IPS DF 4.7 (cell line): ENCODE measurements around the gene WDFY2.
"Not testable (repeated sequence)": the region's sequence is repeated elsewhere in the genome, so short reads cannot be mapped to it uniquely, and the experiment has no call there.

Experiments
- DNase-seq: peaks from one replicate; pipeline ENCODE4 v3.0.0-alpha.2; 2013; ENCODE audit warnings: low spot score; ENCODE audit errors: extremely low read depth

Gene WDFY2

DNA sequence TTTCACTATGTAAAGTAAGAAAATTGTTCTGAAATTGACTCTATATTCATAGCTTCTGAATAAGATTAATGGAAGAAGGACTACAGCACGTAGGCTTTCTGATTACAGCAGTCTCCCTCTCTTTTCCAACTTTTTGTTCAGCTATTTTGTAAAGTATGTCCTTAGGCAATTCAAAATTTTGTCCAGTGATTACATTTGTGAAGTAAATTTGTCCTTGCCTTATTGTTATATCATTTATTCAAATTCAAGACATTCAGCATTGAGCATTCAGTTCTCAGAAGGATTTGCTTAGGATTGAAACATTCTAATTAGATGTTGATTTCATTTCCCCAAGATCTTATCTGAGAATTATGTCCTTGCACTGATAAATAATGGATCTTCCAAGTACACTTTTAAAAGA lies 76.6 kb downstream of the WDFY2 start:
- DNase-seq, result no peak

DNA sequence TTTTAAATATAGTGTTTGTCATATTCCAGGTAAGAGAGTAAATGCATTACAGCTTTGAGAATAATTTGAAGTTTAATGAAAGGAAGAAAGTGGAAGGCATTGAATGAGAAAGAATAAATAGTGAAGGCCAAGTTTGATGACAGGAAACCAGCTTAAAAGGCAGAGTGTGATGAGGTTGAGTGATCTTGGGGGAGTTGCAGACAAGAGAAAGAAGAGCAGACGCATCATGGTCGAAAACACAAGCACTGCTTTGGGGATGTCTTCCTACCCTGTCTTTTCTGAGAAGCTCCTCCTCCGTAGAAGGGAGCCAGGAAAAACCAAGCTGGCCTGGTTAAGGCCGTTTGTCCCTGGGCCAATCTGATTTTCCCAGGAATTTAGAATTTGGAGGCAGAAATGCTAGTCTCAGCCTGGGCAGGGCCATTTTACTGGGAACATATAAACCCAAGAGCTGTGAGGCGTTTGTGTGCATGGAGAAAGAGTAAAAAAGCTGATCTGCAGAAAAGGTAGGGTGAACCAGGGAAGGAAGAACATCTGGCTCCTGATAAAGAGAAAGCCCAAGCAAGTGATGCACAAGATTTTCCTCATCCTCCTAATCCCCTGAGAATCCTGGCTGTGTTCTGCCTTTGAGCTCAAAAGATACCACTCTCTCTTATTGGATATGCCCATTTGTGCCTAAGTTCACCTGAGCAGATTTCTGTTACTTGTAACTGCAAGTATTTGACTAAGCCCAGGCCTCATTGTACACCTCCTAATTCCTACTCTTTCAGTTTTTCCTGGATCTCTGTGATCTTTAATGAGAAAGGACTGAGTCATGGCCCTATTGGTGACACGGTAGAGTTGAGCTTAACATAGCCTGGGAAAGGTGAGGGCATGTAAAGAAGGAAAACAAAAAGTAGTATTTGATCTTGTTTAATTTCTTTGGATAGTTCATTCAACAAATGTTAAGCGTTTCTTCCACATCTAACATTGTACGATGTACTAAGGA lies 80.0 kb downstream of the WDFY2 start:
- no peak for DNase-seq

DNA sequence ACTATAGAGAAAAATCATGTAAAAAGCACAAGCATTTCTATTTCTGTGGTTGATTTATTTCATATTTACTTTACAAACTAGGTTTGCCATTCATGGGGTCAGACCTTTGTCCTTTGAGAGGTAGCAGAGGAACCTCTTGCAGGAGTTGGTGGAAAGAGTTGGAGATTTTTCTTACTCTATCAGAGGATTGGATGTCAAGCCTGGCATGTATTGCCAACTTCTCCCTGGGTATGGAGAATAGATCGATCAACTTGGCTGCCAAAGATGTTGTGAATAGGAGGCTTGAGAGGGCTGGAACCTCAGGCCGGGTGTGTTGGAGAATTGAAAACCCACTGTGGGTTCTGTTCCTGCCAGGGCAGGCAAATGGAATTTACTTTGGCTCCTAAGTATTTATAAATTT lies 81.2 kb downstream of the WDFY2 start:
- no peak for DNase-seq

DNA sequence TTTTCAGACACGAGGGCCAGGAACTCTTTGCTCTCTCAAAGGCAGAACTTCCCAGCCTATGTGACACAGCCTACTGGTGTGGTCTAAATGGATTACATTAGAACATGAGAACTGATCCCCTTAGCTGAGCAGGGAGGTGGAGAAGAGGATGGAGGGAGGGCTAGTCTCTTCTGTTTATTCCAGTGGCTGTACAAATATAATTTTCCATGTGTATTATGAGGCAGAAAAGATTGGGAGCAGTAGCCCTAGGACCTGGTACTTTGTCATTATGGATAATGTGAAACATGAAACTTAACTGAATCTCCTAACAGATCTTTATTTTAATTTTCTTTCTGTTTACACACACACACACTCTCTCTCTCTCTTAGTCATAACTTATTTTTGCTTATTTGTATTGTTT lies 82.1 kb downstream of the WDFY2 start:
- no peak for DNase-seq

DNA sequence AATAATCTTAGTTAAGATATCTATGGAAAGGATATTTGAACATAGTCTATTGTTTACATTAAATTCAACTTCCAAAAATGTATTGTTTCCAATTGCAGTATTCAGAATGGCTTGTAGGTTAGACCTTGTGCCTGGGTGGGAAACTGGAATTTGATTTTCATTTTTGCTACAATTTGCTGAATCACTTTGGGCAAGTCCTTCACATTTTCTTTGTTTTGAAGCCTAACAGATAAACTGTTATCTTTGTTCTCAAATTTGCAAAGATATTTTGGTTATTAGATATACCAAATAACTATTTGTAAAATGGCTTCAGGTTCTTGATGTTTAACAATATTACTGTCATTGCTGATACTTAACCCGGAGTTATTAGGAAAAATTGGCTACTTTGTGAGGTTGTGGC lies 82.6 kb downstream of the WDFY2 start:
- no peak for DNase-seq

DNA sequence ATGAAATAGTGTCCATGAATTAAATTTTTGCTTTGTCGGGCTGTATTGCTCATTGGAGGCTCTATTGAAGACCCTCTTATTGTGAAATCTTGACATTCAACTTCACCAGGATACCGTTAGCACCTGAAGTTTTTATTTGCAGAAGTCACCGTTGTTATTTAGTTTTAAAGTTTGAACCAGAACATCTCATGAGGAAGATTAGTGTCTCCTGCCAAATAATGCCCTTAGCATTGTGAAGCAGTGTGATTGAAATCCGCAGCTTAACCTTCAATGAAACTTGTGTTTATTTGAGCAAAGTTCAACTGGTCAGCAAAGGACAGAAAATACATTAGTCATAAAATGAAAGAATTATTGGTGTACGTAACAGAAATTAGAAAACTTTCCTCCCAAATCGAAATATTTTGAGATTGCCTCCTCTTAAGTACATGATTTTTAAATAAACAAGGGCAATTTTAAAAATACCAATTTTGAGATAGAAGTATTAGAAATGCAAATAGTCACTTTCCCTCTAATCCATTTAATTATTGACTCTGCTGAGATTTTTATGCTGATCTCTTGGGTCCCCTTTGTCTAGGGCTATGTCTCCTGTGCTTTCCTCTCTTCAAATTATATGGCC lies 84.4 kb downstream of the WDFY2 start:
- no peak for DNase-seq

DNA sequence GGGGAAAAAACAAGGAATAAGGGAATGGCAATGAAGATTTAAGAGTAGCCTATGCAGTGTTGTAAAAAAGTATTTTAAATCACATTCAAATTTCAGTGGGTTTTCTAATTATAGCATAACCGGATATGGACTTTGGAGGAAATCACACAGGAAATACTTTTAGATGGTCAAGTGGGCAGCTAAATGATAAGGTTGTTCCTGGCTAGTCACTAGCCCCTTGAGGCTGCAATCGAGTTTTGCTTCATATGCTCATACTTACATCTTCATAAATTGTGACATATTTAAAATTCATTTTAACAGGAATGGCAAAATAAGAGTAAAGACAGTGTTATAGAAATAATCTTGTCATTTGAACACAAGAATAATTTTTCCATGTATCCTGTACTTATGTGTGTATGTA lies 88.9 kb downstream of the WDFY2 start:
- DNase-seq, result no peak

DNA sequence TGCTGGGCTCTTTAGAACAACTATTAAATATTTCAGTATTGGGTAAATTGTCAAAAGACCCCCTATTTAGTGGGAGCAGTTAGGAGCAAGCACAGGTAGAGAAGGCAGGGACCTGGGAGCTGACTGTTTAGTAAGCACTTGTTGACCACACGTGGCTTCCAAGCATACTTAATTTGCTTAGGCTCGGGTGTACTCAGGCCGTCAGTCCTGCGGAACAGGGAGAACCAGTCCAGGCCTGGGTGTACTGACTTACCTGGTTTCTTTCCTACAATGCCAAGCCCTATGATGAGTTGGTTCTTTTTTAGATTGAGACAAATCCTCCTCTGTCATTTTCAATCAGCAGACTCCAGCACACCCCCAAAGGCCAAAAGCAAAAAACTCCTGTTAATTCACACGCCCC lies 90.0 kb downstream of the WDFY2 start:
- no peak for DNase-seq

DNA sequence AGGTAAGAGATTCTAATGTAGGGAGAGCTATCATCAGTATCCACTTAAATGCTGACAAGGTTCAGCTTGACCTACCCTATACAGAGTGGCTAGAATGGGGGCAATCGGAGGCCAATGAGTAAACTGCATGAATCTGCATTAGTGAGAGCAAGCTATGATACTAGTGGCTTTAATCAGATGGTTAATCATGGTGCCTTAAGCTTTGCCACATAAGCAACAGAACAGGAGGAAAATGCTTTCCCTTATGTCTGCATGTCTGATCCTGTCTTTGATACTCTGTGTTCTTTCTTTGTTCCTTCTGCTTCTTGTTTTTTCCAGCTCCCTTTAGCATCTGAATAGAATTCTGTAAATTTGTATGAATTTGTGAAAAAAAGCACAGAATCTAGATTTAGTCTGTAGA lies 91.1 kb downstream of the WDFY2 start:
- DNase-seq, result no peak

DNA sequence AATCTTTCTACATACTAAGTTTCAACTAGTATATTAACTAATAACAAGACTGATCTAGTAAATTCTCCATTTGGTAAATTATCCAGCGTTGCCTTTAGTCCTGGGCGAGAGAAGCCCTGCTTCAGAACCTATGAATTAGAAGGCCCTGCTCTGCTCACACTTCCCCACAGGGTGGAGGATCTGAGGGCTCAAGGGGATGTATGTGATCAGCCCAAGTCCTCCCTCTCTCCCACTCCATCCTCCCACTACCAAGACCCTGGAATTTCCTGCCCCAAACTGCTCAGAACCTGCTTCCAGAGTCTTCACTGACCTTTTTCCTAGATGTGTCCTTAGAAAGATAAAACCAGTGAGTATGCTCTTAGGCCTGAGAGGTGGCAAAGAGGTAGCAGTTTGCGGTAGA lies 91.6 kb downstream of the WDFY2 start:
- DNase-seq, result no peak

DNA sequence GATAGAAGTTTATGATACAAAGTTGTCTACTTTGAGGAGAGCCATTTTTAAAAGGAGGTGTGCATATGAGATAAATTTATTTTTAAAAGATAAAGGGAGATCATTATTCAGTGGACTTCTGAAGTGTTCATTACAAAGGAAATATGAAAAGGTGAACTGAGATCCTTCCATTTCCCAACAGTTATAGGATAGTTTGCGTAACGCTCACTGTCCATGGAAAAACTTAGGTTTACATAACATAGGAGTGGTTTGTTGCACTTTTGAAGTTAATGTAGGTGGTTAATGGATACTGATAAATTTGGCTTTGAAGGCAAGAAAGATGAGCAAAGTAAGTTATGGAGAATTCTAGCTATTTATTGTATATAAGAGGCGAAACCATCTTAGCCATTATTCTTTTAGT lies 92.5 kb downstream of the WDFY2 start:
- no peak for DNase-seq

DNA sequence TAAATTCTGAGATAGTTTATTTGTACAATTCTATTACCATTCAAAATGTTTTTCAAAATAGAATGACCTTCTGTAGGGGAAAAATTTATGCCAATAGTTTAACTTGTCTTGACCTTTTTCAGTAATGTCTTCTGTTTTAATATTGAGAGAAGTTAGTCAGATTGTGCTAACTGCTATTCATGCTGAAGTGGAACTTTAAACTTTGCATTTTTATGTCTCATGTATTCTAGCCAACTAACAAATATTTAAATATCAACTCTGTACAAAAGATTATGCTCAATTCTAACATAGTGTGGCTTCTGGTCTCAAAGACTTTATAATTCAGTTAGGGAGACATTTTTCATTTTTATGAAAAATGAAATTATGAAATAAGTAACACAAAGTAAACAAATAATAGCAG lies 94.2 kb downstream of the WDFY2 start:
- no peak for DNase-seq

DNA sequence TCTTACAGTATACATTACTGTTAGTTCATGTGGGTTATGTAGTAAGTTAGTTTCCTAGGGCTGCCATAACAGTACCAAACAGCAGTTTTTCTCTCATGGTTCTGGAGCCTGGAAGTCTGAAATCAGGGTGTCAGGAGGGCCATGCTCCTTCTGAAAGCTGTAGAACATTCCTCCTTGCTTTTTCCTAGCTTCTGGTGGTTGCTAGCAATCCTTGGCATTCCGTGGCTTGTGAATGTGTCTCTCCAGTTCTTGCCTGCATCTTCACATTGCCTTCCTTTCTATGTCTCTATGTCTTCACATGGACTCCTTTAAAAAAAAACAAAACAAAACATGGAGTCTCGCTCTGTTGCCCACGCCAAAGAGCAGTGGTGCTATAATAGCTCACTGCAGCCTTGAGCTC lies 95.4 kb downstream of the WDFY2 start:
- DNase-seq, result no peak

DNA sequence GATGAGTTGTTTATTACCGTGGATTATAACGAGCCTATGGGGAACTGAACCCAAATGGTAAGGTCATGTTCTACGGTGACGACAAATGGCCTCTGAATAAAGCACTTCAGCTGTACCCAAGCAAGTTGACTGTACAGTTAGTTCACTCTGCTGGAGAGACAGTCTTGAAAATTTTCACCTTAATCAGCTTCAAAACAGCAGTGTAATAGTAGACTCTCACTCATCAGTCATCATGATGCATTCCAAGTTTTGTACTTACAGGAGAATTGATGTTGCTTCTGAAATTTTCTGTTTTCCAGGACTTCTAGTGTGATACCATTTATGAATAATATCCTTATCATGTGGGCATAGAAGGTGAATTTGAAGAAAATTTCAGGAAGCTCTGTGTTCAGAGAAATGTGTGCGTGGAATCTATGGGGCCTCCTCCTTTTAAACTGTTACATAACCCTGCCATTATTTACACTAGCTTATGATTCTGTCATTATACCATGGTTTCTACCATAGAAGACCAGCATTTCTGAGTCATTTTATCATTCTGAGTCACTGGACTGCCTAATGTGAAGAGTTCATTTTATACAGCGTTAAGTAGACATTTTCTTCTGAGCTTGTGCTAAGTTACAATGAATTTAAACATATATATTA lies 96.9 kb downstream of the WDFY2 start:
- no peak for DNase-seq

DNA sequence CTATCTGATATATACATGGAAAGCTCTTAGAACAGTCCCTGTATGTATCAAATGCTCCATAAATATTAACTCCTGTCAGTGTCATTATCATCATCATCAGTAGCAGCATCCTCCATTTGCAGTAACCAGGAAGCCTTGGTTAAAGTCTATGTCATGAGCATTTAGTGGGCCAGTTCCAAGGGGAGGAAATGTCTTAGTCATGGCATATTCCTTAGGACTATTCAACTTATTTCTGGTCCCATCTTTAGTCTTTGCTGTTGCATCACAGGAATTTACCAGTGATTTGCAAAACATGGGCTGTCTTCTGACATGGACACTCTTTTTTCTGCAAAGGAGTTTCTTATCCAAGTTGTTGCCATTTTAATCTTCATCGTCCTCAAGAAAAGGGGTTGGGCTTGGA lies 98.4 kb downstream of the WDFY2 start:
- no peak for DNase-seq

DNA sequence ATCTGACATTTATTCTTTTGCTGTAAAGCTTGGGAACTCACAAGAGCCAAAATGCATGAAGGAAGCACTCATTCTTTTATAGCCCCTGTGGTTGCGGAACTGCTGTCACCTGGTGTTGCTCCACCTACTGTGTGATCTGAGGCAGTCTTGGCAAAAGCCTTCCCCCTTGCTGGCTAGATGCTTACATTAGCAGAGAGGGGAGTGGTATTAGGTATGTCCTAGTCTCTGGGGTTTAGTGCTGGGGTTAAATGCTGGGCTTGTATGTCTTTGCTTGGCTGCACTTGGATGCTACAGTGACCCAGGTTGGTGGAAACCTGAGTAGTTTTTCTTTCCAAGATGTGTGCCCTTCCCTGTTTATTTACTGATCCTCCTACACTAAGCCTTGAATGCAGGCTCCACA lies 99.3 kb downstream of the WDFY2 start:
- no peak for DNase-seq

DNA sequence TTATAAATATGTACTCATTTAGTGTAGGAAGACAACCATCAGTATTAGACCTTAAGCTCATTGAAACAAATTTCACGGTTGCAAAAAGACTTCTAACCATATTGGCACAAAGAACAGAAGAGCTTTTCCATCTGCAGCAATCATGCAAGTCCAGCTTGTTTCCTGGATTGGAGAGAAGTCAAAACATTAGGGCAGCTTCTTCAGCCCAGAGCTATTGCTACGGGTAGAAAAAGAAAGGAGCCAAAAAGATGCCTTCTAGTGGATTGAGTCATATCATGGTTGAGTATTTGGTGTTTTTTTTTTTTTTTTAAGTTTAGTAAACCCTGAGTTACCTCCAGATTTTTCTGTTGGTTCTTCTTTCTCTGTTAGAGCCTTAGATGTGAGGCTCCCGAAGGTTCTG lies 99.8 kb downstream of the WDFY2 start:
- no peak for DNase-seq

DNA sequence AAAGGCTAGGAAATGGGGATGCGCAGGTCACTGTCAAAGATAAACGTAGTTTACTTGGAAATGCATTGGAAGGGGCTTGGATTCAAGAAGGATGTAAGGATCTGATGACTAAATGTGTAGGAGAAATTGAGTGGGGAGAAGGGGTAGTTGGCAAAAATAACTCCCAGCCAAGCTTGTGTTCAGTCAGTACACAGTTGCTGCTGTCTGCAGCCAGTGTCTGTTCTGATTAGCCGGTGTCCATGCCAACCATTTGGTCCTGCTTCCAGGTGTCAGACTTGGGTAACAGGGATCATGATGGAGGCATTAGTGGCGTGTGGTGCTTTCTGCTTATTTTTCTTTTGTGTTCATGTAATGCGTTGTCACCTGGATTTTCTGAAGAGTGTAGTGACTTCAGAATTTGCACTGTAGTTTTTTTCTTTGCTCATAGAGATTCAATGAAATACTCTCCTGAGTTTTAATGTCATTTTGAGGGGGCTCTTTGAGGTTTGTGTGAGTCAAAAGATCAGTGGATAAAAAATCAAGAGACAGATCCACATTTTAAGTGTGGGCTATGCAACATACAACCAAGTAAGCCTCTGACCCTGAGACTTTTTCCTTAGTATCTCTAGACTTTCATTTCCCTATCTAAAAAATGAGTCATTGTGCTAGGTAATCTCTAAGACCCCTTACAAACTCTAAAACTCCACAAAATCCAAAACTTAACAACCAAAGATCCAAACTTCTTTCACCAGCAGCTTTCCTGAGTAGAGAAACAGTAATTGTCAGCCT lies 103.9 kb downstream of the WDFY2 start:
- DNase-seq, result no peak

DNA sequence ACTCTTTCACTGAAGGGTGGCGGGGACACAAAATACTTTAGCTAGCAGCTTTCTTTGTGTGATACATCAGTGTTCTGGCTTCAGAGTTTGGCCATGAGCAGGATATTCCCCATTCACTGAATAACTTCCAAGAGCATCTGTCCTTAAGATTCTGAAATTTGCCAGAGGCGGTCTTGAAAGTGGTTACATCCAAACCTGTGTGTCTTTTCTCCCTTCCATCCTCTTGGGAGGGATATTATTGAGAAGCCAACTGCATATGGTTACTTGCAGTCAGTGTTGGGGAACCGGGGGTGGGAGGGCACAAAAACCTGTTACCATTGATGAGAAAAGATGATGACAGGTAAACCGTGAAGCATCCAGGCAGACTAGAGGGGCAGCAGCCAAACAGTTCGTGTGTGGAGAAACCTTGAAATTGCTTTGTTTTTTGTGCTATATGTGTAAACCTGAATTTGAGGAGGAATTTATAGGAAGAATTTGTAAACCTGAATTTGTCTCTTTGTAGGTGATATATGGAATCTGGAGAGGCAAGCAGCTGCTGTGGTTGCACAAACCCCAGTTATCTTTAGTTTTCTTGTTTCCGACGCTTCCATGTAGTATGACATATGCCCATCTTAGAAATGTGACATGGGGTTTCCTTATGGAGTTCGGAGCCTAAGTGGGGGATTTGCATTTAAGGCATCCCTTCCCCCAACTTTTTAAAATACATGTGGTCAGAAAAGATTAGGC lies 104.8 kb downstream of the WDFY2 start:
- no peak for DNase-seq

DNA sequence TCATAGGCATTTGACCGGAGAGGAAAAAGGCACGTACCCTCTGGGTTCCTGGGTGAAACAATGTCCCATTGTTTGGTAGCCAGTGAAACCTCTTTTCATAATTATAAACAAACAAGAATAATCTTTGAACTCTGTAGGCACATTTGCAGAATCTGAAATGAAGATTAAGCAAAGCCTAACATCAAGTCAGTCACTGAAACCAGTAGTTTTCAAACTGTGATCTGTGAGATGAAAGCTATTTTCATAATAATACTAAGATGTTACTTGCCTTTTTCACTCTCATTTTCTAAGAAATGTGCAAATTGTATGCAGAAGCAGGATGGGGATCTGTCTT lies 105.4 kb downstream of the WDFY2 start:
- no peak for DNase-seq

DNA sequence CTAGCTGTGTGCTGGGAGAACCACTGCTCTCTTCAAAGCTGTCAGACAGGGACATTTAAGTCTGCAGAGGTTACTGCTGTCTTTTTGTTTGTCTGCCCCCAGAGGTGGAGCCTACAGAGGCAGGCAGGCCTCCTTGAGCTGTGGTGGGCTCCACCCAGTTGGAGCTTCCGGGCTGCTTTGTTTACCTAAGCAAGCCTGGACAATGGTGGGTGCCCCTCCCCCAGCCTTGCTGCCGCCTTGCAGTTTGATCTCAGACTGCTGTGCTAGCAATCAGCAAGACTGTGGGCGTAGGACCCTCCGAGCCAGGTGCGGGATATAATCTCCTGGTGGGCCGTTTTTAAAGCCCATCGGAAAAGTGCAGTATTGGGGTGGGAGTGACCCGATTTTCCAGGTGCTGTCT lies 111.4 kb downstream of the WDFY2 start:
- not testable (repeated sequence) for DNase-seq
